ENCODE measurements around the gene P4HA1.

P4HA1 gene

DNA sequence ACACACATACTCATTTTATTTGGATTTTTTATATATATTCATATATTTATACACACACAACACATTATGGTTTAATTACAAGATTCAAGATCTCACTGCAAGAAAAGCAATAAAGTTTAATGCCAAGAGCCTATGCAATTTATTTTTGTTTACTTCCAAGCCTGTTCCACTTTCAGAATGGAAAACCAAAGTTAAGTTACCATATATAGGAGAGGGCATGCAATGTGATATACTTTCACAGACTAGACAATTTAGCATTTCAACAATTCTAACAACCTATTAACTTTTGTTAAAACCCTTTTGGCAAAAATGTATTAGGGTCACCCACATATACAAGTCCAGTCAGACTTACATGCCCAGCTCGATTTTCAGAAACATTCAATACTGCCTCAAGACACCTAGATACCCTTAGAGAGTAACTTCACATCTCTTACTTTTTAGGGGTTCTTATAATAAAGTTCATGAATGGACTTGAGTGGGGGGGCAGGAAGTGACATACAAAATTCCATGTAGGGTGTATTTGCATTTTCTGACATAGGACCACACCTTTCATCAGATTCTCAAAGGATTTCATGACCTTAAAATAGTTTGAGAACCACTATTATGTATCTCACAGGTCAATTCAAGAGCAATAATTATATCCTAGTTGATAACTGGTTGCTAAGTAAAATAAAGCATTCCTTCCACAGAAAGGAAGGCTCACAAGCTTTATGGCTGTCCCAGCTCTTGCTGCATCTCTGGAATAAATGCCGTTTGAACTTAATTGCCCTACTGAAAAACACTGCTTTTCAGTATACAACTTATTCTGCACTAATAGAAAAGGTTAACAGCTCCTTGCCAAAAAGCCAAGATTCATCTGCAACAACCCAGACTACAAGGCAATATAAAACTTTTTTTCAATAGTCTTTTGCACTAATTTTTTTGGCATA is 2.5 kb downstream of the P4HA1 start:
- DNase-seq, result no peak

GRCh38 chr10:73092830-73093229 is 3.8 kb downstream of the P4HA1 start:
- DNase-seq, result no peak

- no peak for DNase-seq
Observed at GRCh38 chr10:73088304-73088703, 8.4 kb downstream of the P4HA1 start.

DNA sequence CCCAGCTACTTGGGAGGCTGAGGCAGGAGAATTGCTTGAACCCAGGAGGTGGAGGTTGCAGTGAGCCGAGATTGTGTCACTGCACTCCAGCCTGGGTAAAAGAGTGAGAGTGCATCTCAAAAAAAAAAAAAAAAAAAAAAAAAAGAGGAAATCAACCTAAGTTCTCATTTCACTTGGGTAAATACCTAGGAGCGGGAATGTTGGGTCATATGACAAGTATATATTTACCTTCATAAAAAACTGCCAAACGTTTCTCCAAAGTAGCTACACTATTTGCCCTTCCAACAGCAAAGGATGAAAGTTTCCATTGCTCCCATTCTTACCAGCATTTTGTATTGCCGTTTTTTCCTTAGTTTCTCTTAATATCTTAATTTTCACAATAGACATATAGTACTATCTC is 9.8 kb downstream of the P4HA1 start:
- DNase-seq, result no peak

DNA sequence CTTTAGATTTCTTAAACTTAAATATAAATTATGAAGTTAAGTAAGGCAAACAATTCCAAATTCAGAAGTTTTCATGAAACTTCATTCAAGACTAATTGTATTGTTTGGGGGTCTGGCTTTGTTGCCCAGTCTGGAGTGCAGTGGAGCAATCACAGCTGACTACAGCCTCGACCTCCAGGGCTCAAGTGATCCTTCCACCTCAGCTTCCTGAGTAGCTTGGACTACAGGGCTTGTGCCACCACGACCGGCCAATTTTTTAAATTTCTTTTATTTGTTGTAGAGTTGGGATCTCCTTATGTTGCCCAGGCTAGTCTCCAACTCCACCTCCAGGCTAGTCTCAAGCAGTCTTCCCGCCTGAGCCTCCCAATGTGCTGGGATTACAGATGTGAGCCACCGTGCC is 12.5 kb downstream of the P4HA1 start:
- DNase-seq, result no peak

DNA sequence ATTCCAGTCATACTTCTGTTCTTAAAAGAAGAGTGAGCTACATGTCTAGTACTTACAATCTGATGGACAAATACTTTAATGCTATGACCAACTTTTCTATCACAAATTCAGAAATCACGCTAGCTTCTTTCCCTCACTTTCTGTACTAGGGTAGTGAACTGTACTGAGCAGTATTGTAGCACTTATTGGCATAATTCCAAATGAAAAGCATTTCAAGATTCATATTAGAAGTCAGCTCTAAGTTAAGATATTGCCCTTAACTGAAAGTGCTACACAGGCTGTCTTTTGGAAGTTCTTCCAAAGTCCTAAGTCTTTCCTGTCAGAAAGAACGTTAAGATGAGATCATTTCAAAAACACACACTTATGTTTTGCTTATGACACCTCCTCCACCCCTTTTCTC is 13.4 kb downstream of the P4HA1 start:
- DNase-seq, result no peak

- DNase-seq, result no peak
Observed at GRCh38 chr10:73079779-73080541, 16.7 kb downstream of the P4HA1 start.

DNA sequence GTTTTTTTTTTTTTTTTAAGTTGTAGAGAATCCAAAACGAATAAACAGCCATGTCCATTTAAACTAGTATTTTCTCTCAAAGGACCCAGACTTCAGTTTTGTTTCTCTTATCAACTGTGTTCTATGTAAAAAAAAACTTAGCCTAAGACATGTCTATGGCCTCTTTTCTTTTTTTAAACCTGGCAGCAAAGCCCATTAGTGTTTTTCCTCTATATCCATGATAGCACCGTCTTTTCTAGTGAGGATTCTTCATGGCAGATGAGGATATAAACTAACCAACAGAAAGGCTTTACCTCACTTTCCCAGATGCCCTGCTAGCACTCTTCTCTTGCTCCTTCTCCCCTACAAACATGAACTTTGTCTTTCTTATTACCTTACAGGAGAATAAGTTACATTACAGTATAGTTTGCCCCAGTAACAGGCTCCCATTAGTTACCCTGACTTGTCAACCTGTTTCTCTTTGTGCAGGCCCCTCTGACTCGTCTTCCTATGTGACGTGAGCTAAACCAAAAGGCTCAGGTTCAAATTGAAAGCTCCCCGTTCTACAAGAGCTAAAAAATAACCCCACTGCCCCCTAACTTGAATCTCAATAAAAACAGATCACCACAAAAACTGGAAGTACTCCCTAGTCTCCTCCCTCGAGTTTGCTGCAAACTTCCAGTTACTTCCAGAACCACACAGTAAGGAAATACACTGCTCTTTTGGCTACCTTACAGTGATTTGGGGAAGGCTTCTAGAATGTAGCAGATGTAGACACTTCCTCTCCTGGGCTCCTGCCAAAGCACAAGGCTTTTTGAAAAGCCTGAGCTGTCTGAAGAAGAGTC is 20.1 kb downstream of the P4HA1 start:
- peak; percentile 57 for DNase-seq

DNA sequence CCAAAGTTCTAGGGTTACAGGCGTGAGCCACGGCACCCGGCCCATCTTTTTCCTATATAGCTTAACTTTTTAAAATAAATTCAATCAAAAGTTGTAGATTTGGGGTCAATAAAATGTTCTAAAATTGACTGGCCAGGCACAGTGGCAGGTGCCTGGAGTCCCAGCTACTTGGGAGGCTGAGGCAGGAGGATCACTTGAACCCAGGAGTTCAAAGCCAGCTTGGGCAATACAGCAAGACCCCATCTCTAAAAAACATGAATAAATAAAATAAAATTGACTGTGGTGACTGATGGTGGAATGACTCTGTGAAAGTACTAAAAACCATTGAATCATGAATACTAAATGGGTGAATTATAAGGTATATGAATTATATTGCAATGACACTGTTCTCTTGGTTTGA is 20.8 kb downstream of the P4HA1 start:
- DNase-seq, result no peak

DNA sequence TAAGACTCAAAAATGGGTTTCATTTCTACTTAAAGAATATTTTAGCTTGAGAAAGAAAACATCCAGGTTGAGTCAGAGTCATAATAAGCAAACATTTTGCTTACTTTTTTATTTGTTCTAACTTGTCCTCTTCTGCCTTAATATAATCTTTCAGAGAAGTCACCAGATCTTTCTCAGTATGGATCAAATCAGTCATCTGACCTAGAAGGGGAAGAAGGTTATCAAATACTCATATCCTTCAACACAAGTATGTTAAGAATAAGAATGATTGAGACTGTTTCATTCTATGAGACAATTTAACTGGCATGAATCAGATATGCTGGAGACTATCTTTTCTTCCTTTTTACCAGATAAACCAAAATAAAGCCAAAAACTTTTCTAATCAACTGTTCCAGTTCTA is 23.0 kb downstream of the P4HA1 start:
- no peak for DNase-seq

DNA sequence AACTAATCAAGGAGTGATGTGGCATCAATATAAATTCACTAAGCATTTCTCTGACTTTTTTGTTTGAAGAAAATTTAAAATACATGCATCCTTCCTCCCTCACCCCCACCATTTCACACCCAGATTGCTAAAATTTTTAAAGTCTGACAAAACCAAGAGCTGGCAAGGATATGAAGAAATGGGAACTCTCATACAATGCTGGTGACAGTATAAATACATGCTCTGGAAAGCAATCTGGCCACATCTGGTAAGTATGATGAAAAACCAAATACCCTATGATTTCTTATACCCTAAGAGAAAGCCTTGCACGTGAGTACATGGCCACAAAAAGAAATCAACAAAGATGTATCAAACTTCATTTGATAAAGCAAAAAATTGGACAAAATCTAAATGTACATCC is 31.2 kb downstream of the P4HA1 start:
- DNase-seq, result no peak

- DNase-seq, result no peak
Observed at GRCh38 chr10:73061743-73062142, 34.9 kb downstream of the P4HA1 start.

- DNase-seq, result no peak
Observed at GRCh38 chr10:73060738-73061635, 35.7 kb downstream of the P4HA1 start.

DNA sequence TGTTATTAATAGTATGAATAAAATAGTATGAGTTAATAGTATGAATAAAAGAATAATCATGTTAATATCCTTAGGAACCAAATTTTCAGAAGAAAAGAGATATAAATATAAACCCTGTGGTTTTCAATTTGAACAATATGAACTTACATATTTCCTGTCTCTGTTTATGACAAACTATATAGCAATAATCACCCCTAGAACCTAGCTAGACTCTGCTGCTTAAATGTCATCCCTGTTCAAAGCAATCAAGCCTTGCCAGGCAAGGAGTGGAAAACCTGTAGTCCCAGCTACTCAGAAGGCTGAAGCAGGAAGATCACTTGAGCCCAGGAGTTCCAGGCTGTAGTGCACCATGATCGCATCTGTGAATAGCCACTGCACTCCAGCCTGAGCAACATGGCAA is 36.5 kb downstream of the P4HA1 start:
- no peak for DNase-seq

- DNase-seq, result no peak
Observed at GRCh38 chr10:73058057-73058591, 38.5 kb downstream of the P4HA1 start.

DNA sequence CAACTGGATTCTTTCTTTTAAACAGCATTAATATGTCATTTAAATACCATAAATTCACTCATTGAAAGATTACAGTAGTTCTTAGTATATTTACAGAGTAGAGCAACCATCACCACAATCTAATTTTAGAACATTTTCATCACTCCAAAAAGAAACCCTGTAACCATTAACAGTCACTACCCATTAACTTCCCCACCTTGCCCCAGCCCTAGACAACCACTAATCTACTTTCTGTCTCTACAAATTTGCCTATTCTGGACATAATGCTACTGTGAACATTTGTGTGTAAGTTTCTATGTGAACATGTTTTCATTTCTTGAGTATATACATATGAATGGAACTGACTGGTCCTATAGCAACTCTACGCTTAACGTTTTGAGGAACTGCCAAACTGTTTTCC is 42.4 kb downstream of the P4HA1 start:
- no peak for DNase-seq

DNA sequence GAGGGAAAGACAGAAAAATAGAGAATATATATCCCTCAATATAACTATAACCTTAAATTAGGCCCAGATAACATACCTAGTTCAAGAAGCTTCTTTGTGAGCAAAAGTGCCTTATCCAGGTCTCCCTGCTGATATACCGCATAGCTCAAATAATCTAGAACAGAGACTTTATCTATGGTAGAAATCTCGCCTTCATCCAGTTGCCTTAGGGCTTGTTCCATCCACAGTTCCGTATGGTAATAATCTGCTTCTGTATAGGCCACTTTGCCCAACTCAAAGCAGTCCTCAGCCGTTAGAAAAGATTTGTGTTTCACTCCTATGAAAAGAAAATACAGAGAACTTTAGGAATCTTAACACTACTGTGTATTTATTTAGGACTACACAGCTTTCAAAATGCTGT is 43.4 kb downstream of the P4HA1 start:
- DNase-seq, result no peak

GRCh38 chr10:73044378-73045285 is 52.0 kb downstream of the P4HA1 start:
- no peak for DNase-seq

DNA sequence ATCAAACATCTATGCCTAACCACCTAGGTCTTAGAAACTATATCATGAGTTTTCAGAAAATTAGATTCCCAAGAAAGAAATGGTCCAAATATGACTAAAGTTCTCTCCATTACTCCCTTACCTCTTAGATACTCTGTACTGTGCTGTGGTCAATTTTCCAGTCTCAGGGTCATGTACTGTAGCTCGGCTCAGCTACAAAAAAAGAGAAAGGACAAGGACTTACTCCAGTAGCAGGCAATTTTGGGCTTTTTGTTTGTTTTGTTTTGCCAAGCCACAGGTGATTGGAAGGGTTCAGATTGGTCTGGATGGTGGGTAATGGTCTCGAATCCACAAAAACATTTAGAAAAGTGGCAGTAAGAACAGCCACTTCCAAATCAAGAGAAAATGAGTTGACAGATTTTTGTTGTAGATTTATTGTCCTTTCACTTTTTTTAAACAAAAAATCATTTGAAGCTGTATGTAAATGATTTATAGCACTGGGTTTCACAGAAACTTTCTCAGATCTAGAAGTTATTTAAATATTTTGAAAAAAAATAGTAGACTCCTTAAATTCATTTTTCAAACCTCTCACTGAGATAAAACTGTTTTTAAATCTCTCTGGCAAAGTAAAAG is 52.8 kb downstream of the P4HA1 start:
- no peak for DNase-seq

GRCh38 chr10:73043319-73043718 is 53.3 kb downstream of the P4HA1 start:
- no peak for DNase-seq
